ENCODE results near the gene PLEKHO2.

Gene PLEKHO2

GRCh38 chr15:64912379-64913325 lies 70.9 kb downstream of the PLEKHO2 start:
- FAIRE-seq (no peak), DNase-seq (ENCODE audit: insufficient read length) (no peak)

GRCh38 chr15:64915518-64916227 lies 74.0 kb downstream of the PLEKHO2 start:
- TF ChIP-seq POLR2A (IDR thresholded peaks at IDR 0.05; ENCODE audit: low read depth, low read length) = no peak
- no peak for TF ChIP-seq TAF1 (IDR thresholded peaks at IDR 0.05; ENCODE audit: borderline replicate concordance, low read depth, low read length)
- TF ChIP-seq POLR2AphosphoS5 (IDR thresholded peaks at IDR 0.05; ENCODE audit: low read depth, low read length) = no peak
- FAIRE-seq (no peak), DNase-seq (ENCODE audit: insufficient read length) (no peak)

More at GRCh38 chr15:64912379-64913325, 70.9 kb downstream of the PLEKHO2 start:
- TF ChIP-seq POLR2A (IDR thresholded peaks at IDR 0.05; ENCODE audit: low read depth, low read length) (no peak), POLR2AphosphoS5 (IDR thresholded peaks at IDR 0.05; ENCODE audit: low read depth, low read length) (no peak), TAF1 (IDR thresholded peaks at IDR 0.05; ENCODE audit: borderline replicate concordance, low read depth, low read length) (no peak)

- DNase-seq (ENCODE audit: insufficient read length) (no peak), FAIRE-seq (no peak)
- no peak for TF ChIP-seq POLR2AphosphoS5 (IDR thresholded peaks at IDR 0.05; ENCODE audit: low read depth, low read length)
- no peak for TF ChIP-seq TAF1 (IDR thresholded peaks at IDR 0.05; ENCODE audit: borderline replicate concordance, low read depth, low read length)
- TF ChIP-seq POLR2A (IDR thresholded peaks at IDR 0.05; ENCODE audit: low read depth, low read length) = no peak
These were observed 74.7 kb downstream of the PLEKHO2 start for GRCh38 chr15:64916365-64916764.

GRCh38 chr15:64917211-64917610 lies 75.5 kb downstream of the PLEKHO2 start:
- no peak for FAIRE-seq

More at GRCh38 chr15:64917211-64917610, 75.5 kb downstream of the PLEKHO2 start:
- no peak for DNase-seq (ENCODE audit: insufficient read length)
- TF ChIP-seq POLR2AphosphoS5 (IDR thresholded peaks at IDR 0.05; ENCODE audit: low read depth, low read length) = no peak
- no peak for TF ChIP-seq POLR2A (IDR thresholded peaks at IDR 0.05; ENCODE audit: low read depth, low read length)
